ENCODE measurements around the gene ZBTB42. TPM values are rescaled to one million over a fixed set of nuclear protein-coding genes. Genes with fewer than 3 reads are reported as not detected.

Gene ZBTB42
- total RNA-seq, 2 experiments from 2014 or later = 2.9 to 3.0 TPM

GRCh38 chr14:104779776-104780512, 21.0 kb upstream of the ZBTB42 start:
- ChIA-PET POLR2A (interaction anchor here (1.1 kb wide), 1 partner anchor 11 kb away, joined by 4 read pairs; no protein-coding TSS in a partner anchor), CTCF (no interaction called here)
- H3K27ac Mint-ChIP-seq = no peak overlapping the region
- TF ChIP-seq CTCF (IDR thresholded peaks at IDR 0.05) = no peak
- H3K36me3 Mint-ChIP-seq (ENCODE audit: low read depth) = peaks cover 7% of the 10 kb centered on the region
- intact Hi-C loops (cut with DNase I, micrococcal nuclease) = no loop called here
- no peaks in the 10 kb centered on the region for H3K9me3 Mint-ChIP-seq
- peaks cover 7% of the 10 kb centered on the region for H3K4me1 ChIP-seq (ENCODE audit: insufficient read depth, low read length)
- H3K27me3 ChIP-seq (ENCODE audit: control insufficient read depth in 1 of 2, insufficient read depth in 2 of 2, low read length in 2 of 2) = no peaks in the 10 kb centered on the region
- no peaks in the 10 kb centered on the region for H3K27me3 Mint-ChIP-seq
- peaks cover 23% of the 10 kb centered on the region for H3K36me3 ChIP-seq (ENCODE audit: insufficient read depth, low read length)
- H3K4me1 Mint-ChIP-seq (ENCODE audit: low read depth) = no peaks in the 10 kb centered on the region
- H3K27ac ChIP-seq (ENCODE audit: low read depth in 1 of 2, low read length in 2 of 2) = no peak overlapping the region
- ATAC-seq (ENCODE audit: poor library complexity) (no peak), DNase-seq (no peak)
- H3K4me3 Mint-ChIP-seq = no peak overlapping the region
- no peaks in the 10 kb centered on the region for H3K9me3 ChIP-seq (ENCODE audit: control insufficient read depth in 1 of 2, insufficient read depth in 1 of 2, low read length in 2 of 2)
- no peak overlapping the region for H3K4me3 ChIP-seq (ENCODE audit: low read length)

- peaks cover 23% of the 10 kb centered on the region for H3K36me3 ChIP-seq (ENCODE audit: insufficient read depth, low read length)
- H3K9me3 Mint-ChIP-seq = no peaks in the 10 kb centered on the region
- POLR2A ChIA-PET = interaction anchor here (0.6 to 1.1 kb wide), 2 partner anchors 12 to 27 kb away, joined by 3 to 4 read pairs; partner anchors contain the start of gene SIVA1
- no peak overlapping the region for H3K4me3 Mint-ChIP-seq
- H3K27ac ChIP-seq (ENCODE audit: low read depth in 1 of 2, low read length in 2 of 2) = no peak overlapping the region
- H3K27me3 ChIP-seq (ENCODE audit: control insufficient read depth in 1 of 2, insufficient read depth in 2 of 2, low read length in 2 of 2) = no peaks in the 10 kb centered on the region
- CTCF ChIA-PET = no interaction called here
- H3K27me3 Mint-ChIP-seq = no peaks in the 10 kb centered on the region
- no peak overlapping the region for H3K27ac Mint-ChIP-seq
- ATAC-seq (ENCODE audit: poor library complexity) = no peak
- peaks cover 9% of the 10 kb centered on the region for H3K4me1 ChIP-seq (ENCODE audit: insufficient read depth, low read length)
- intact Hi-C loops (cut with DNase I, micrococcal nuclease) = no loop called here
- DNase-seq = no peak
- H3K4me3 ChIP-seq (ENCODE audit: low read length) = no peak overlapping the region
- no peak for TF ChIP-seq CTCF (IDR thresholded peaks at IDR 0.05)
- H3K36me3 Mint-ChIP-seq (ENCODE audit: low read depth) = peaks cover 7% of the 10 kb centered on the region
- peaks cover 2% of the 10 kb centered on the region for H3K4me1 Mint-ChIP-seq (ENCODE audit: low read depth)
- no peaks in the 10 kb centered on the region for H3K9me3 ChIP-seq (ENCODE audit: control insufficient read depth in 1 of 2, insufficient read depth in 1 of 2, low read length in 2 of 2)
Observed at GRCh38 chr14:104780513-104781030, 20.3 kb upstream of the ZBTB42 start.

DNA sequence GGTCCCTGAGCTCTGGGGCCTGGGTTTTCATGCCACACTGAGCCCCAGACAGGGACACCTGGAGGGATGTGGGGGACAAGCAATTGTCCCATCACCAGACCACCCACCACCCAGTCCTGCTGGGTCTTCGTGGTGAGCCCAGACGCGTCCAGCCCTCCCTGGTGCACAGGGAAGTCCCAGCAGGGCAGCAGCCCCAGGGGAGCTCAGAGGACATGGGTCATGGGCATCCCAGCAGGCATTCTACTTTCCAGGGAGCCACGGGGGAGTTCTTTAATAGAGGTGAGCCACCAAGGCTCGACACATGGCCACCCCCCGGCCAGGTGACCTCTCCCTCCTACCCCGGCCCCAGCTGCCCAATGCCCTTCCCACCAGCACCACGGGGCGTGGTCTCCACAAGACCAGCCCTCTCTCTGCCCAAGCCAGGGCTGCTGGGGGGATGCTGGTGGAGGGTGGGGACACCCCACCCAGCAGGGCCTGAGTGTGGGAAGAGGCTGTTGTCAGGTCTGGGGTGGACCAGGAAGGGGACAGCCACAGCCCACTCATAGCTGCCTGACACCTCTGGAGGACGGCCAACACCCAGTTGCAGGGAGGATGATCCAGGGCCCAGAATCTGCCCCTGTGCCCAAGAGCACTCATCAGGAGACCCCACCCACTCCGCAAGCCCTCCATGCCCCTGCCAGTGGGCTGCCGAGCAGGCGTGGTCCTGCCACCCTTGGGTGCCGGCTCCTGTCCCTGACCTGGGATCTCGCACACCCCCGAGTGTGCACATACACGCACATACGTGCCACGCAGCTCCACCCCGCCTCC, 19.4 kb upstream of the ZBTB42 start:
- ATAC-seq (ENCODE audit: poor library complexity) = no peak
- no peak overlapping the region for H3K4me3 Mint-ChIP-seq
- Histone ChIP-seq H3K36me3 (ENCODE audit: insufficient read depth, low read length) (peaks cover 21% of the 10 kb centered on the region), H3K4me1 (ENCODE audit: insufficient read depth, low read length) (peaks cover 18% of the 10 kb centered on the region), H3K9me3 (ENCODE audit: control insufficient read depth in 1 of 2, insufficient read depth in 1 of 2, low read length in 2 of 2) (no peaks in the 10 kb centered on the region), H3K27me3 (ENCODE audit: control insufficient read depth in 1 of 2, insufficient read depth in 2 of 2, low read length in 2 of 2) (no peaks in the 10 kb centered on the region), H3K4me3 (ENCODE audit: low read length) (no peak overlapping the region), H3K27ac (ENCODE audit: low read depth in 1 of 2, low read length in 2 of 2) (no peak overlapping the region)
- DNase-seq = no peak
- peaks cover 7% of the 10 kb centered on the region for H3K36me3 Mint-ChIP-seq (ENCODE audit: low read depth)
- POLR2A ChIA-PET = interaction anchor here (0.6 to 1.1 kb wide), 2 partner anchors 13 to 28 kb away, joined by 3 to 4 read pairs; partner anchors contain the start of gene SIVA1
- H3K27me3 Mint-ChIP-seq = no peaks in the 10 kb centered on the region
- intact Hi-C loops (cut with DNase I, micrococcal nuclease) = no loop called here
- no peaks in the 10 kb centered on the region for H3K9me3 Mint-ChIP-seq
- CTCF ChIA-PET = no interaction called here
- no peak for TF ChIP-seq CTCF (IDR thresholded peaks at IDR 0.05)
- no peak overlapping the region for H3K27ac Mint-ChIP-seq
- H3K4me1 Mint-ChIP-seq (ENCODE audit: low read depth) = peaks cover 6% of the 10 kb centered on the region
